Osteoblast (primary cell): ENCODE data around the gene DYRK3. TPM values are rescaled to one million over a fixed set of nuclear protein-coding genes. Genes with fewer than 3 reads are reported as not detected.

ENCODE experiments used
- DNase-seq: peaks from one replicate; pipeline ENCODE4 v3.0.0; 2011; ENCODE audit warnings: low spot score, mixed read lengths; ENCODE audit not compliant: insufficient read length; ENCODE audit errors: missing footprints
- H2AFZ ChIP-seq: 2 replicates; pipeline ENCODE4 v1.6.0; 2011; ENCODE audit warnings: mild to moderate bottlenecking, low read length
- H3K27ac ChIP-seq: 2 replicates; pipeline ENCODE4 v1.5.1; 2011; ENCODE audit warnings: mild to moderate bottlenecking, low read depth, low read length, moderate library complexity
- H3K27me3 ChIP-seq: 2 replicates; pipeline ENCODE4 v1.6.0; 2012; ENCODE audit warnings: mild to moderate bottlenecking, control low read depth, inconsistent platforms, low read length, moderate library complexity; ENCODE audit not compliant: insufficient read depth
- H3K36me3 ChIP-seq: 2 replicates; pipeline ENCODE4 v1.5.1; 2011; ENCODE audit warnings: mild to moderate bottlenecking, low read length, control low read depth, moderate library complexity; ENCODE audit not compliant: insufficient read depth
- H3K4me1 ChIP-seq: 2 replicates; pipeline ENCODE4 v1.5.1; 2011; ENCODE audit warnings: mild to moderate bottlenecking, low read length, control low read depth, moderate library complexity; ENCODE audit not compliant: insufficient read depth
- H3K4me2 ChIP-seq: 2 replicates; pipeline ENCODE4 v1.6.0; 2011; ENCODE audit warnings: mild to moderate bottlenecking, low read length; ENCODE audit not compliant: insufficient read depth
- H3K4me3 ChIP-seq: fragments of 200-600 bp; sonication (generic); 3 replicates; pipeline ENCODE4 v1.5.1; 2012; ENCODE audit warnings: mild to moderate bottlenecking, low read length, inconsistent platforms; ENCODE audit not compliant: insufficient read depth
- H3K79me2 ChIP-seq: 2 replicates; pipeline ENCODE4 v1.6.0; 2012; ENCODE audit warnings: mild to moderate bottlenecking, low read length, control low read depth, inconsistent platforms; ENCODE audit not compliant: insufficient read depth
- H3K9me3 ChIP-seq: 2 replicates; pipeline ENCODE4 v1.5.1; 2011; ENCODE audit warnings: low read depth, low read length, control low read depth
- H4K20me1 ChIP-seq: 2 replicates; pipeline ENCODE4 v1.6.0; 2012; ENCODE audit warnings: mild to moderate bottlenecking, low read length, control low read depth; ENCODE audit not compliant: insufficient read depth
- CTCF ChIP-seq: IDR thresholded peaks from 2 replicates; pipeline ENCODE4 v1.5.1; 2011; ENCODE audit warnings: mild to moderate bottlenecking, low read depth, low read length, moderate library complexity; ENCODE audit errors: extremely low read depth
- total RNA-seq: library from RNA; depleted of rRNA; stranded (reverse); fragments of >200 nt; gene quantifications from 2 replicates; pipeline ENCODE4 v1.2.3, GENCODE V29; 2012

The DYRK3 gene
- total RNA-seq, 1 donor, result 52.1 TPM

- peak; percentile 84 for TF ChIP-seq CTCF
- Histone ChIP-seq H3K79me2 (peaks cover 8% of the 10 kb centered on the region), H3K36me3 (no peaks in the 10 kb centered on the region), H4K20me1 (no peaks in the 10 kb centered on the region), H3K4me3 (no peak overlapping the region), H3K9me3 (no peaks in the 10 kb centered on the region), H3K4me1 (peaks cover 21% of the 10 kb centered on the region), H3K27me3 (peaks cover 8% of the 10 kb centered on the region), H2AFZ (peak overlapping the region; percentile 60), H3K27ac (no peak overlapping the region), H3K4me2 (no peak overlapping the region)
- DNase-seq, result peak; percentile 92
Measured at GRCh38 chr1:206631085-206631509, 4.2 kb upstream of the DYRK3 start.

DNA sequence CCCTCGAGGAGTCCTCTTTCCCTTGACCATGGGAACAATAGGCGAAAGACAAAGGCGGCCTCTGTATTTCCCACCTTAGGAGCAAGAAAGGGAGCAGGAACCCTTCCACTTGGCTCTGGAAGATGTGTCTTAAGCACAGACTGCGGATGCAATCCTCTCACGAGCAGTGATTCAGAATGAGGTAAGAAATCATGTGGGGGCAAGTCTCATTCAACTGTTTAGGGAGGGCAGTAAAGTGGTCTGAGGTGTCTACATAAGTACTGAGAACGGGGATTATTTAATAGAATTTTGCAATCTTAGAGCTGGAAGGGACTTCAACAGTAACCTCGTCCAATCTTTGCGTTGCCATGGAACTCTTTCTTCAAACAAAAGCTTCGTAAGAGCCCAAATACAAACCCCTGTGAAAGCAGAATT is 1.6 kb upstream of the DYRK3 start:
- Histone ChIP-seq H3K27ac (peak overlapping the region; percentile 91), H3K79me2 (peaks cover 27% of the 10 kb centered on the region), H3K27me3 (peaks cover 4% of the 10 kb centered on the region), H3K4me2 (peak overlapping the region; percentile 91), H2AFZ (peak overlapping the region; percentile 56), H3K36me3 (no peaks in the 10 kb centered on the region), H3K4me1 (peaks cover 37% of the 10 kb centered on the region), H4K20me1 (peaks cover 4% of the 10 kb centered on the region), H3K4me3 (no peak overlapping the region), H3K9me3 (no peaks in the 10 kb centered on the region)
- TF ChIP-seq CTCF, result no peak
- peak; percentile 86 for DNase-seq

DNA sequence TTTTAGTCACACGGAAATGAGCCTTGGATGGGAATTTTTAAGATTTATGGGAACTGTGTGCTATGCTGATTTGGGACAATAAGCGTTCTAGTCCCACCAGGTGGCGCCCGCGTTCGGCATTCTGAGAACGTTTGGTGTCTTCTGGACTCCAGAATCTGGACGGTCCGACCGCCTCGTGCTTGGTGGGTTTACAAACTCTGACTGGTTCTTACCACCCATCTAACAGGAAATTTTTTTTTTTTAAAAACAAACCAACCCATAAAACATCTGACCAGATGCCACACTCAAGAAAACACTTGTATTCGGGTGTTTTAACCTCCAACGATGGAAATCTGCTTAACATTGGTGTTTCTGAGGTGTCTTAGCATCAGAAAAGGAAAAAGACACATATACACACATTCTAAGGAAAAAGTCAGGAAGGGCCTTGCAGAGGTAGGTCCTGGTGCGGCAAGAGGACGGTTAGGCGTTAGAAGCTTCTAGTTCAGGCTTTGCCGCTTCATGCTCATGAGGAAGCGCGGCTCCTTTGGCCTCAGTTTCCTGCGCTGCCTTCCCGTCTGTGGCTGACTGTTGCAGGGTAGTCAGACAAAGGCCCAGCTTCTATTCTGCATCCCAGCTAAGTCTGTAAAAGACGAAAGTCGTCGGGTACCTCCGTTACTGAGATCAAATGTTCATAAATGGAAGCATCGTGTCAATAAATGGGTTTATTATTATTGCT is 814 bp upstream of the DYRK3 start:
- DNase-seq, result peak; percentile 66
- H3K36me3 ChIP-seq, result peaks cover 7% of the 10 kb centered on the region
- peak overlapping the region; percentile 91 for H3K4me2 ChIP-seq
- H3K79me2 ChIP-seq, result peaks cover 34% of the 10 kb centered on the region
- H2AFZ ChIP-seq, result peak overlapping the region; percentile 85
- H3K27me3 ChIP-seq, result no peaks in the 10 kb centered on the region
- H3K4me1 ChIP-seq, result peaks cover 45% of the 10 kb centered on the region
- TF ChIP-seq CTCF, result peak; percentile 93
- peaks cover 4% of the 10 kb centered on the region for H4K20me1 ChIP-seq
- H3K27ac ChIP-seq, result peak overlapping the region; percentile 91
- no peaks in the 10 kb centered on the region for H3K9me3 ChIP-seq
- peak overlapping the region; percentile 91 for H3K4me3 ChIP-seq

DNA sequence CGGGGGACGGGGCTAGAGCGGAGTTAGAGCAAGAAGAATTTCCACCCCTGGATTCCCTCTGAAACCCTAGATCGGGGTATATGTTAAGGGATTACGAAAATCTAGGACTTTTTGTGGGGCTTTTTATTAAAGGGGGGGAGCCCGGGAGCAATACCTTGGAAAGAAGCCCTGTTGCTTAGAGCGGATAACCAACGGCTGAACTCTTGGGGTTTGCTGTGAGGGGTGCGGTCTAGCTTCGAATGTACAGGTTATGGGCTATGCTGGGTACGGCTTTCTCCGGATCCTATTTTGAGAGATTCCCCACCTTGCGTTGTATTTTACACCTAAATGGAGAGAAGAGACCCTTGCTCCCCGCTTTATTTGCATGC is 626 bp downstream of the DYRK3 start:
- no peak for TF ChIP-seq CTCF
- no peak for DNase-seq

More for the DNA sequence above, 626 bp downstream of the DYRK3 start:
- Histone ChIP-seq H3K27ac (peak overlapping the region; percentile 91), H3K9me3 (no peaks in the 10 kb centered on the region), H3K79me2 (peaks cover 42% of the 10 kb centered on the region), H3K4me2 (peak overlapping the region; percentile 91), H4K20me1 (peaks cover 4% of the 10 kb centered on the region), H3K36me3 (peaks cover 11% of the 10 kb centered on the region), H2AFZ (no peak overlapping the region), H3K4me1 (peaks cover 47% of the 10 kb centered on the region), H3K4me3 (peak overlapping the region; percentile 91), H3K27me3 (no peaks in the 10 kb centered on the region)
